Epidermal melanocyte (primary cell): ENCODE results near the gene SMTNL2.
"Not testable (repeated sequence)": the region's sequence is repeated elsewhere in the genome, so short reads cannot be mapped to it uniquely, and the experiment has no call there.

Experiments used
- DNase-seq: peaks from one replicate; pipeline ENCODE4 v3.0.0; 2011; ENCODE audit warnings: low spot score; ENCODE audit not compliant: insufficient read length

SMTNL2 gene

GRCh38 chr17:4559966-4560365 is 24.4 kb upstream of the SMTNL2 start:
- DNase-seq, result no peak

- no peak for DNase-seq
Observed at GRCh38 chr17:4560421-4560820, 23.9 kb upstream of the SMTNL2 start, which contains the start of gene GGT6. TSS of gene GGT6 (minus strand) at chr17:4560577. CDS start at chr17:4560521, 56 bp downstream.

- no peak for DNase-seq
Observed at GRCh38 chr17:4560837-4561256, 23.5 kb upstream of the SMTNL2 start.

GRCh38 chr17:4562015-4562969 is 22.0 kb upstream of the SMTNL2 start:
- no peak for DNase-seq

GRCh38 chr17:4565209-4566141 is 18.9 kb upstream of the SMTNL2 start:
- peak; percentile 82 for DNase-seq

GRCh38 chr17:4566785-4567184 is 17.5 kb upstream of the SMTNL2 start:
- DNase-seq, result peak; percentile 85

GRCh38 chr17:4569591-4569990 is 14.7 kb upstream of the SMTNL2 start:
- no peak for DNase-seq

GRCh38 chr17:4572131-4572530 is 12.2 kb upstream of the SMTNL2 start:
- DNase-seq, result no peak

- no peak for DNase-seq
Observed at GRCh38 chr17:4573115-4573514, 11.2 kb upstream of the SMTNL2 start.

GRCh38 chr17:4573669-4574068 is 10.7 kb upstream of the SMTNL2 start:
- no peak for DNase-seq

GRCh38 chr17:4574448-4575045 is 9.8 kb upstream of the SMTNL2 start:
- DNase-seq, result no peak

GRCh38 chr17:4576161-4576558 is 8.2 kb upstream of the SMTNL2 start:
- no peak for DNase-seq

- DNase-seq, result no peak
Observed at GRCh38 chr17:4576729-4577322, 7.5 kb upstream of the SMTNL2 start.

GRCh38 chr17:4577386-4577993 is 6.8 kb upstream of the SMTNL2 start:
- DNase-seq, result no peak

- DNase-seq, result not testable (repeated sequence)
Observed at GRCh38 chr17:4578349-4578748, 6.0 kb upstream of the SMTNL2 start.

- DNase-seq, result no peak
Observed at GRCh38 chr17:4579678-4580077, 4.7 kb upstream of the SMTNL2 start.

- DNase-seq, result no peak
Observed at GRCh38 chr17:4580291-4580690, 4.0 kb upstream of the SMTNL2 start.

- DNase-seq, result no peak
Observed at GRCh38 chr17:4582101-4582501, 2.2 kb upstream of the SMTNL2 start.

GRCh38 chr17:4582691-4583090 is 1.6 kb upstream of the SMTNL2 start:
- no peak for DNase-seq

GRCh38 chr17:4583206-4583605 is 1.1 kb upstream of the SMTNL2 start:
- no peak for DNase-seq

GRCh38 chr17:4583782-4584100 is 588 bp upstream of the SMTNL2 start:
- DNase-seq, result peak; percentile 68
